Chondrocyte (in vitro differentiated cells): ENCODE data around the gene FAM131A. TPM values are rescaled to one million over a fixed set of nuclear protein-coding genes. Genes with fewer than 3 reads are reported as not detected.

Source experiments
- DNase-seq: peaks from one replicate; pipeline ENCODE4 v3.0.0; 2021; ENCODE audit warnings: mixed read lengths, low spot score
- H3K27ac Mint-ChIP-seq: one replicate; pipeline ENCODE4 v1.8.0; 2021; ENCODE audit warnings: mild to moderate bottlenecking, moderate library complexity, mixed read lengths; ENCODE audit not compliant: unreplicated experiment
- H3K27me3 Mint-ChIP-seq: 2 replicates; pipeline ENCODE4 v1.8.0; 2021; ENCODE audit warnings: low read depth, mixed read lengths
- H3K36me3 Mint-ChIP-seq: 2 replicates; pipeline ENCODE4 v1.8.0; 2021; ENCODE audit warnings: low read depth, mixed read lengths
- H3K4me1 Mint-ChIP-seq: 2 replicates; pipeline ENCODE4 v1.8.0; 2021; ENCODE audit warnings: low read depth, mild to moderate bottlenecking, mixed read lengths
- H3K4me3 Mint-ChIP-seq: one replicate; pipeline ENCODE4 v1.8.0; 2021; ENCODE audit warnings: mild to moderate bottlenecking, moderate library complexity, mixed read lengths; ENCODE audit not compliant: unreplicated experiment
- H3K9me3 Mint-ChIP-seq: 2 replicates; pipeline ENCODE4 v1.8.0; 2021; ENCODE audit warnings: low read depth, mixed read lengths
- CTCF ChIP-seq: fragments of 200-600 bp; sonication (generic); IDR thresholded peaks from 2 replicates; pipeline ENCODE4 v1.5.0; 2021; ENCODE audit warnings: antibody characterized with exemption, mild to moderate bottlenecking, moderate library complexity
- total RNA-seq: library from RNA; stranded (reverse); gene quantifications from 3 replicates; pipeline ENCODE4 v1.2.1, GENCODE V29; 2021

FAM131A gene
- total RNA-seq, 1 donor from 2014 or later: 13.4 TPM

GRCh38 chr3:184352149-184352785 lies 14.9 kb downstream of the FAM131A start:
- no peaks in the 10 kb centered on the region for H3K27me3 Mint-ChIP-seq
- H3K27ac Mint-ChIP-seq: no peak overlapping the region
- peaks cover 6% of the 10 kb centered on the region for H3K4me1 Mint-ChIP-seq
- peaks cover 7% of the 10 kb centered on the region for H3K36me3 Mint-ChIP-seq
- no peaks in the 10 kb centered on the region for H3K9me3 Mint-ChIP-seq
- no peak for TF ChIP-seq CTCF
- H3K4me3 Mint-ChIP-seq: no peak overlapping the region
- no peak for DNase-seq

GRCh38 chr3:184352897-184353545 lies 15.6 kb downstream of the FAM131A start:
- no peak for TF ChIP-seq CTCF
- Mint-ChIP-seq H3K27ac (no peak overlapping the region), H3K27me3 (no peaks in the 10 kb centered on the region), H3K36me3 (peaks cover 7% of the 10 kb centered on the region), H3K4me1 (peaks cover under 1% of the 10 kb centered on the region), H3K9me3 (no peaks in the 10 kb centered on the region), H3K4me3 (no peak overlapping the region)
- DNase-seq: no peak

- Mint-ChIP-seq H3K36me3 (peaks cover 9% of the 10 kb centered on the region), H3K27ac (no peak overlapping the region), H3K4me3 (no peak overlapping the region), H3K4me1 (no peaks in the 10 kb centered on the region), H3K9me3 (no peaks in the 10 kb centered on the region), H3K27me3 (no peaks in the 10 kb centered on the region)
- no peak for DNase-seq
- TF ChIP-seq CTCF: no peak
Measured at GRCh38 chr3:184353546-184353941, 16.1 kb downstream of the FAM131A start.

- Mint-ChIP-seq H3K27me3 (no peaks in the 10 kb centered on the region), H3K36me3 (peaks cover 9% of the 10 kb centered on the region), H3K4me1 (no peaks in the 10 kb centered on the region), H3K4me3 (no peak overlapping the region), H3K9me3 (no peaks in the 10 kb centered on the region), H3K27ac (no peak overlapping the region)
- no peak for DNase-seq
- peak; percentile 83 for TF ChIP-seq CTCF
Measured at GRCh38 chr3:184354121-184354728, 16.8 kb downstream of the FAM131A start.

GRCh38 chr3:184354754-184355153 lies 17.4 kb downstream of the FAM131A start:
- no peak overlapping the region for H3K4me3 Mint-ChIP-seq
- TF ChIP-seq CTCF: no peak
- H3K9me3 Mint-ChIP-seq: no peaks in the 10 kb centered on the region
- H3K27me3 Mint-ChIP-seq: no peaks in the 10 kb centered on the region
- DNase-seq: no peak
- H3K36me3 Mint-ChIP-seq: peaks cover 9% of the 10 kb centered on the region
- H3K4me1 Mint-ChIP-seq: no peaks in the 10 kb centered on the region
- no peak overlapping the region for H3K27ac Mint-ChIP-seq
